ENCODE data around the gene COLEC12. TPM values are rescaled to one million over a fixed set of nuclear protein-coding genes. Genes with fewer than 3 reads are reported as not detected.

Gene COLEC12
- total RNA-seq, 1 experiment from 2014 or later = not detected

GRCh38 chr18:306608-307255 is 193.8 kb downstream of the COLEC12 start:
- no peaks in the 10 kb centered on the region for H3K4me1 Mint-ChIP-seq (ENCODE audit: low read depth, unreplicated experiment)
- no peaks in the 10 kb centered on the region for H3K9me3 Mint-ChIP-seq (ENCODE audit: low read depth, unreplicated experiment)
- CTCF ChIA-PET = no interaction called here
- TF ChIP-seq, protein P1, sequence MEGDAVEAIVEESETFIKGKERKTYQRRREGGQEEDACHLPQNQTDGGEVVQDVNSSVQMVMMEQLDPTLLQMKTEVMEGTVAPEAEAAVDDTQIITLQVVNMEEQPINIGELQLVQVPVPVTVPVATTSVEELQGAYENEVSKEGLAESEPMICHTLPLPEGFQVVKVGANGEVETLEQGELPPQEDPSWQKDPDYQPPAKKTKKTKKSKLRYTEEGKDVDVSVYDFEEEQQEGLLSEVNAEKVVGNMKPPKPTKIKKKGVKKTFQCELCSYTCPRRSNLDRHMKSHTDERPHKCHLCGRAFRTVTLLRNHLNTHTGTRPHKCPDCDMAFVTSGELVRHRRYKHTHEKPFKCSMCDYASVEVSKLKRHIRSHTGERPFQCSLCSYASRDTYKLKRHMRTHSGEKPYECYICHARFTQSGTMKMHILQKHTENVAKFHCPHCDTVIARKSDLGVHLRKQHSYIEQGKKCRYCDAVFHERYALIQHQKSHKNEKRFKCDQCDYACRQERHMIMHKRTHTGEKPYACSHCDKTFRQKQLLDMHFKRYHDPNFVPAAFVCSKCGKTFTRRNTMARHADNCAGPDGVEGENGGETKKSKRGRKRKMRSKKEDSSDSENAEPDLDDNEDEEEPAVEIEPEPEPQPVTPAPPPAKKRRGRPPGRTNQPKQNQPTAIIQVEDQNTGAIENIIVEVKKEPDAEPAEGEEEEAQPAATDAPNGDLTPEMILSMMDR (IDR thresholded peaks at IDR 0.05; ENCODE audit: unreplicated experiment) = no peak
- BruUV-seq (replicated peaks) = no TSS peak
- peaks cover 4% of the 10 kb centered on the region for H3K36me3 Mint-ChIP-seq (ENCODE audit: insufficient read depth, unreplicated experiment)
- intact Hi-C loops (cut with micrococcal nuclease; ENCODE audit: unreplicated experiment) = no loop called here
- no peak overlapping the region for H3K4me3 Mint-ChIP-seq (ENCODE audit: low read depth, unreplicated experiment)
- DNase-seq = no peak
- H3K27ac Mint-ChIP-seq (ENCODE audit: unreplicated experiment) = no peak overlapping the region
- peaks cover 85% of the 10 kb centered on the region for H3K27me3 Mint-ChIP-seq (ENCODE audit: unreplicated experiment)

DNA sequence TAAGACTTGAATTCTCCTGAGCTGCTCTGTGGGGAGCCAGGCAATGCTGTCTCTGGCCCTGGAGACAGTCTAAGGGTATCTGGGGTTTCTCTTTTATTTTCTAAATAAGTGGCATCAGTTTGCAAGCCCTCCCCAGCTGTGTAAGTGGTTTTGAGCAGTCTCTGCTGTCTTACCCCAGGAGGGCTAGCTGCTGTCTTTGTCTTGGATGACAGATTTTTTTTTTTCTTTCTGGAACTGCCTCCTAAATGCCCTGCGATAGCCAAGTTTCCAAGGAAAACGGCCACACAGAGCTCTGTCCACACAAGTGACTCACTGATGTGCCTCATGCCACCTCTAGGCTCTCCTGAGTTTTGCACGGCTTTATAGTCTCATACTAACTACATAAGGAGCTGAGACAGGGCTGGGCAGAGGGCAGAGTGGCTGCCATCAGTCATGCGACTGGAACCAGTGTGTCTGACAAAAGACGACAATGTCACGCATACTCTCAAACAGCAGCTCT is 195.4 kb downstream of the COLEC12 start:
- peaks cover 85% of the 10 kb centered on the region for H3K27me3 Mint-ChIP-seq (ENCODE audit: unreplicated experiment)
- no peak overlapping the region for H3K4me3 Mint-ChIP-seq (ENCODE audit: low read depth, unreplicated experiment)
- TF ChIP-seq, protein P1 (IDR thresholded peaks at IDR 0.05; ENCODE audit: unreplicated experiment) = no peak
- CTCF ChIA-PET = no interaction called here
- BruUV-seq (replicated peaks) = no TSS peak
- no peak overlapping the region for H3K27ac Mint-ChIP-seq (ENCODE audit: unreplicated experiment)
- H3K9me3 Mint-ChIP-seq (ENCODE audit: low read depth, unreplicated experiment) = no peaks in the 10 kb centered on the region
- H3K36me3 Mint-ChIP-seq (ENCODE audit: insufficient read depth, unreplicated experiment) = peaks cover 4% of the 10 kb centered on the region
- no peaks in the 10 kb centered on the region for H3K4me1 Mint-ChIP-seq (ENCODE audit: low read depth, unreplicated experiment)
- intact Hi-C loops (cut with micrococcal nuclease; ENCODE audit: unreplicated experiment) = no loop called here
- no peak for DNase-seq

DNA sequence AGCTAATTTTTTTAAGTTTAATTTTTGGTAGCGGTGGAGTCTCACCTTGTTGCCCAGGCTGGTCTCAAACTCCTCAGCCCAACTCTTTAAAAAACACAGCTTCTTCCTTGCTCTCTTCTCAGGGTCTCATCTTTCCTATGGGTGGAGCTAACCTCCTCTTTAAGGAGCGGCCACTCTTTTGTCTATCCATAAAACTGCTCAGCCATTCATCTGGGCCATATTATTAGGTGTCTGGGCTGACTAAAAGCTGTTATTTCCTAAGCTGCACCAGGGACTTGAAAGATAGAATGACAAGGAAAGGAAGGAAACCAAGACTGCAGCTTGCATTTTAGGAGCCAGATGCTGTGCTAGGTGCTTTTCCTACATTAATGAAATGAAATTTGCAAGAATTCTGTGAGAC is 196.9 kb downstream of the COLEC12 start:
- intact Hi-C loops (cut with micrococcal nuclease; ENCODE audit: unreplicated experiment) = no loop called here
- Mint-ChIP-seq H3K36me3 (ENCODE audit: insufficient read depth, unreplicated experiment) (peaks cover 4% of the 10 kb centered on the region), H3K4me3 (ENCODE audit: low read depth, unreplicated experiment) (no peak overlapping the region), H3K4me1 (ENCODE audit: low read depth, unreplicated experiment) (no peaks in the 10 kb centered on the region), H3K27me3 (ENCODE audit: unreplicated experiment) (peaks cover 81% of the 10 kb centered on the region), H3K27ac (ENCODE audit: unreplicated experiment) (no peak overlapping the region), H3K9me3 (ENCODE audit: low read depth, unreplicated experiment) (no peaks in the 10 kb centered on the region)
- TF ChIP-seq, protein P1 (IDR thresholded peaks at IDR 0.05; ENCODE audit: unreplicated experiment) = no peak
- DNase-seq = no peak
- no TSS peak for BruUV-seq (replicated peaks)
- CTCF ChIA-PET = interaction anchor here (0.6 kb wide), 1 partner anchor 320 kb away, joined by 8 read pairs; no protein-coding TSS in a partner anchor

DNA sequence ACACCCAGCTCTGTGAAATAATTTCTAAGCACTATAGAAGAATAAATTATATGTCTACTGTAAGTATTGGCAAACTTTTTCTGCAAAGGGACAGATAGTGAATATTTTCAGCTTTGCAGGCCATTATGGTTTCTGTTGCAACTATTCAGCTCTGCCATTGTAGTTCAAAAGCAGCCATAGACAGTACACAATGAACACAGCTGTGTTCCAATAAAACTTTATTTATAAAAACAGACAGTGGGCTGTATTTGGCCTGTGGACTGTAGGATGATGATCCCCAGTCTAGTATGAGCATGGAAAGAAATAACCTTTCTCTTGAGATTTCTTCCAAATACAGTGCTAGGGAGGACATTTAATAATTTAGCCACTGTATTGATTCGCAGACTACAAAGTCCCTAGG is 197.5 kb downstream of the COLEC12 start:
- no peak overlapping the region for H3K4me3 Mint-ChIP-seq (ENCODE audit: low read depth, unreplicated experiment)
- DNase-seq = no peak
- intact Hi-C loops (cut with micrococcal nuclease; ENCODE audit: unreplicated experiment) = no loop called here
- H3K27me3 Mint-ChIP-seq (ENCODE audit: unreplicated experiment) = peaks cover 75% of the 10 kb centered on the region
- H3K9me3 Mint-ChIP-seq (ENCODE audit: low read depth, unreplicated experiment) = no peaks in the 10 kb centered on the region
- TF ChIP-seq, protein P1 (IDR thresholded peaks at IDR 0.05; ENCODE audit: unreplicated experiment) = no peak
- CTCF ChIA-PET = interaction anchor here (0.6 to 0.7 kb wide), 2 partner anchors 9 to 321 kb away, joined by 3 to 8 read pairs; no protein-coding TSS in a partner anchor
- H3K27ac Mint-ChIP-seq (ENCODE audit: unreplicated experiment) = no peak overlapping the region
- H3K4me1 Mint-ChIP-seq (ENCODE audit: low read depth, unreplicated experiment) = no peaks in the 10 kb centered on the region
- no TSS peak for BruUV-seq (replicated peaks)
- peaks cover 4% of the 10 kb centered on the region for H3K36me3 Mint-ChIP-seq (ENCODE audit: insufficient read depth, unreplicated experiment)

Measured in Calu3 (cell line).